A673 (cell line): ENCODE results near the gene ACTN2.

Experiments used
- EZH2 ChIP-seq: fragments of 200-600 bp; sonication (generic); IDR thresholded peaks from 2 replicates; pipeline ENCODE4 v1.6.1; 2017; ENCODE audit warnings: borderline replicate concordance, low read depth, mild to moderate bottlenecking, mixed read lengths, antibody characterized with exemption, low read length; ENCODE audit not compliant: poor library complexity, severe bottlenecking
- TF ChIP-seq, protein P1 (sequence below): fragments of 300-800, 200-600 bp; sonication (generic); conservative IDR thresholded peaks from 2 replicates; pipeline ENCODE4 v1.5.1; 2017; ENCODE audit warnings: low read depth, mild to moderate bottlenecking, antibody characterized with exemption, low read length, moderate library complexity, mixed read lengths

DNA sequence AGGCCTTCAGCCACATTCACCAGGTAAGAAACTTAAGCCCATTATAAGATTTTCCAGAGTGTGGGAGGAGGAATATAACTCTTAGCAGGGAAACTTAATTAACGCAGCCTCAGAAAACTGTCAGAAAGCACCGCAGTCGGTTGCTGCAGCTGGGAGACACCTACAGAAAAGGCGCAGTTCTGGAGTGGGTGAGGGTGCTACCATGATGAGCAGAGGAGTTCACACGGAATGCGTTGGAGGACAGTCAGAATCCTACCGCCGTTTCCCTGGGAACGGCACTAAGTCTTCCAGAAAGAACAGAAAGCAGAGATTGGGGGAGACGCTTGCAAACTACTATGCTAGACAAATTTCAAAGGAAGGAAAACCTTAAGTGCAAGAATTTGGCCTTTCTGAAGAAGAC, 6.4 kb downstream of the ACTN2 start:
- TF ChIP-seq, protein P1, sequence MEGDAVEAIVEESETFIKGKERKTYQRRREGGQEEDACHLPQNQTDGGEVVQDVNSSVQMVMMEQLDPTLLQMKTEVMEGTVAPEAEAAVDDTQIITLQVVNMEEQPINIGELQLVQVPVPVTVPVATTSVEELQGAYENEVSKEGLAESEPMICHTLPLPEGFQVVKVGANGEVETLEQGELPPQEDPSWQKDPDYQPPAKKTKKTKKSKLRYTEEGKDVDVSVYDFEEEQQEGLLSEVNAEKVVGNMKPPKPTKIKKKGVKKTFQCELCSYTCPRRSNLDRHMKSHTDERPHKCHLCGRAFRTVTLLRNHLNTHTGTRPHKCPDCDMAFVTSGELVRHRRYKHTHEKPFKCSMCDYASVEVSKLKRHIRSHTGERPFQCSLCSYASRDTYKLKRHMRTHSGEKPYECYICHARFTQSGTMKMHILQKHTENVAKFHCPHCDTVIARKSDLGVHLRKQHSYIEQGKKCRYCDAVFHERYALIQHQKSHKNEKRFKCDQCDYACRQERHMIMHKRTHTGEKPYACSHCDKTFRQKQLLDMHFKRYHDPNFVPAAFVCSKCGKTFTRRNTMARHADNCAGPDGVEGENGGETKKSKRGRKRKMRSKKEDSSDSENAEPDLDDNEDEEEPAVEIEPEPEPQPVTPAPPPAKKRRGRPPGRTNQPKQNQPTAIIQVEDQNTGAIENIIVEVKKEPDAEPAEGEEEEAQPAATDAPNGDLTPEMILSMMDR, result no peak
- TF ChIP-seq EZH2, result no peak
